Skeletal muscle tissue (tissue), 4 donors: ENCODE data around the gene ZKSCAN5. TPM values are rescaled to one million over a fixed set of nuclear protein-coding genes. Genes with fewer than 3 reads are reported as not detected.
A peak's percentile ranks its signal among the peaks of the same experiment; 100 is the strongest.

Experiments
- H3K27ac ChIP-seq: one replicate; pipeline ENCODE4 v1.7.0; 2013; ENCODE audit warnings: mild to moderate bottlenecking, low read depth, low read length, inconsistent platforms
- H3K27me3 ChIP-seq, 3 donors: one replicate each; pipeline ENCODE4 v1.7.0; 2013; ENCODE audit warnings: low read length in 3 of 3; ENCODE audit not compliant: control insufficient read depth in 3 of 3, insufficient read depth in 3 of 3
- H3K36me3 ChIP-seq, 3 donors: one replicate each; pipeline ENCODE4 v1.7.0; 2013; ENCODE audit warnings: low read length in 3 of 3; ENCODE audit not compliant: control insufficient read depth in 3 of 3, insufficient read depth in 3 of 3
- H3K4me1 ChIP-seq, 3 donors: one replicate each; pipeline ENCODE4 v1.7.0; 2013; ENCODE audit warnings: low read length in 3 of 3, mild to moderate bottlenecking in 3 of 3; ENCODE audit not compliant: control insufficient read depth in 3 of 3, insufficient read depth in 3 of 3
- H3K4me3 ChIP-seq, 3 donors: one replicate each; pipeline ENCODE4 v1.7.0; 2013; ENCODE audit warnings: low read length in 3 of 3
- H3K9ac ChIP-seq, 3 donors: one replicate each; pipeline ENCODE4 v1.7.0; 2013; ENCODE audit warnings: low read length in 3 of 3, mild to moderate bottlenecking in 3 of 3, moderate library complexity in 2 of 3, low read depth in 1 of 3
- H3K9me3 ChIP-seq, 3 donors: one replicate each; pipeline ENCODE4 v1.7.0; 2013; ENCODE audit warnings: low read length in 3 of 3; ENCODE audit not compliant: control insufficient read depth in 3 of 3
- total RNA-seq: library from RNA; depleted of rRNA; stranded (reverse); fragments of >200 nt; gene quantifications from one replicate; pipeline ENCODE4 v1.2.3, GENCODE V29; 2014
- donor health status: Osteomylitis.

Gene ZKSCAN5
- total RNA-seq, 1 donor from 2014 or later, result 8.9 TPM

GRCh38 chr7:99468336-99468918 is 36.0 kb upstream of the ZKSCAN5 start:
- H3K27me3 ChIP-seq, result no peaks in the 10 kb centered on the region
- H3K27ac ChIP-seq, result no peak overlapping the region
- peaks cover 4 to 5% (median 4%) of the 10 kb centered on the region in 3 donors for H3K36me3 ChIP-seq
- peaks cover 20 to 28% (median 20%) of the 10 kb centered on the region in 3 donors for H3K4me1 ChIP-seq
- no peak overlapping the region for H3K9ac ChIP-seq
- no peaks in the 10 kb centered on the region for H3K9me3 ChIP-seq
- H3K4me3 ChIP-seq, result no peak overlapping the region

GRCh38 chr7:99469381-99470065 is 34.9 kb upstream of the ZKSCAN5 start:
- Histone ChIP-seq H3K4me3 (no peak overlapping the region), H3K36me3 (no peaks in the 10 kb centered on the region), H3K27me3 (no peaks in the 10 kb centered on the region), H3K9me3 (no peaks in the 10 kb centered on the region), H3K4me1 (peaks cover 14 to 26% (median 17%) of the 10 kb centered on the region in 3 donors), H3K27ac (peak overlapping the region; percentile 40), H3K9ac (no peak overlapping the region)

GRCh38 chr7:99472561-99473314 is 31.7 kb upstream of the ZKSCAN5 start, which contains the start of gene ZNF789:
ZNF789 (plus strand) TSS chr7:99472890; CDS start chr7:99476457, 3,567 bp downstream.
- H3K9me3 ChIP-seq, result no peaks in the 10 kb centered on the region
- H3K4me3 ChIP-seq, result peak within 1 kb of the TSS; percentile 85 to 90 (median 87)
- peaks cover 0 to 6% (median 0%) of the 10 kb centered on the region in 3 donors for H3K36me3 ChIP-seq
- H3K27ac ChIP-seq, result peak within 1 kb of the TSS; percentile 87
- peaks cover 4 to 9% (median 7%) of the 10 kb centered on the region in 3 donors for H3K4me1 ChIP-seq
- H3K9ac ChIP-seq, result peak within 1 kb of the TSS; percentile 87 to 89 (median 88)
- no peaks in the 10 kb centered on the region for H3K27me3 ChIP-seq

GRCh38 chr7:99473315-99473596 is 31.2 kb upstream of the ZKSCAN5 start:
- Histone ChIP-seq H3K4me3 (peak overlapping the region; percentile 82 to 90 (median 87)), H3K27me3 (no peaks in the 10 kb centered on the region), H3K36me3 (peaks cover 0 to 6% (median under 1%) of the 10 kb centered on the region in 3 donors), H3K9me3 (no peaks in the 10 kb centered on the region), H3K4me1 (peaks cover 4 to 12% (median 7%) of the 10 kb centered on the region in 3 donors), H3K9ac (peak overlapping the region; percentile 87 to 89 (median 88)), H3K27ac (peak overlapping the region; percentile 87)

GRCh38 chr7:99476107-99476506 is 28.4 kb upstream of the ZKSCAN5 start:
- H3K9ac ChIP-seq, result no peak overlapping the region
- no peak overlapping the region for H3K27ac ChIP-seq
- peaks cover 0 to 13% (median 11%) of the 10 kb centered on the region in 3 donors for H3K36me3 ChIP-seq
- H3K4me3 ChIP-seq, result no peak overlapping the region
- peaks cover 10 to 12% (median 12%) of the 10 kb centered on the region in 3 donors for H3K4me1 ChIP-seq
- H3K27me3 ChIP-seq, result no peaks in the 10 kb centered on the region
- no peaks in the 10 kb centered on the region for H3K9me3 ChIP-seq

DNA sequence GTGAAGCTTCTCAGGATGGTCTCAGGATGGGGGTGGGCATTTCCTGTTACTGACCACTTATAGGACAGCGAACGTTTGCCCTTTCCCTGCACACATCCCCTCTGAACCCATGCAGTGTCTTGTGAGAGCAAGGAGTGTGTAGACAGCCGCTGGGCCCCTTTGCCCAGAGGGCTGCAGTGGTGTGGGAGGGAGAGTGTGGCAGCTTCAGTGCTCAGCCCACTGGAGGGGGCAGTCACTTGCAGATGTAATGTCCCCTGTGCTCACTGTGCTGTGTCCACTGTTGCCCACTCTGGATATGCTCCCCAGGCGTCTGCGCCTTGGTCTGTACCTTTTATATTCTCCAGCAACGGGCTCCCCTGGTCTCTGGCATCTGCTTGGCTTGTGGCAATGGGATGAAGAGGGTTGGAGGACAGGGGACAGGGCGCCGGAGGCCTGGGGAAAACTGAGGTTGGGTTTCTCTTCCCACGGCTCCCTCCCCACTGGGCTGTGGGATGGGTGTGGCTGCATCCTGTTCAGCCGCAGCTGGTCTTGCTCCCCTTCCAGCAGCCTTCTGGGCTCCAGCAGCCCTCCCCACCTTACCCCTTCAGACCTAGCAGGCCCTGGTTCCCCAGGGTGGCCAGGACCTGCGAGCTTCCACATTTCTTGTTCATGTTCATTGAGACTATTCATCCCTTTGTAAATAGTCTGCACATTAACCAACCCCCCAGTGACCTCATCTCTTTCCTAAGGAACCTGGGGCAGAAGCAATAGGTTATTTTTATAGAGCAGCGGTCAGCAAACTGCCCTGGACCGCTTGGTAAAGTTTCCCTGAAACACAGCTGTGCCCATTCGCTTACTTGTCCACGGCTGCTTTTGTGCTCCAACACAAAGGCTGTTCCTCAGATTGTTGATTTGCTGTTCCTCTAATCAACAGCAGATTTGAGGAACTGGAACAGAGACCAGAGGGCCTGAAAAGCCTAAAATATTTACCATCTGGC is 25.7 kb upstream of the ZKSCAN5 start:
- Histone ChIP-seq H3K4me1 (peaks cover 3 to 8% (median 5%) of the 10 kb centered on the region in 3 donors), H3K36me3 (peaks cover 0 to 16% (median 13%) of the 10 kb centered on the region in 3 donors), H3K9ac (peak overlapping the region in 2 of 3 donors; percentile 10 to 25), H3K27ac (peak overlapping the region; percentile 40), H3K9me3 (no peaks in the 10 kb centered on the region), H3K4me3 (peak overlapping the region in 1 of 3 donors; percentile 22), H3K27me3 (no peaks in the 10 kb centered on the region)

DNA sequence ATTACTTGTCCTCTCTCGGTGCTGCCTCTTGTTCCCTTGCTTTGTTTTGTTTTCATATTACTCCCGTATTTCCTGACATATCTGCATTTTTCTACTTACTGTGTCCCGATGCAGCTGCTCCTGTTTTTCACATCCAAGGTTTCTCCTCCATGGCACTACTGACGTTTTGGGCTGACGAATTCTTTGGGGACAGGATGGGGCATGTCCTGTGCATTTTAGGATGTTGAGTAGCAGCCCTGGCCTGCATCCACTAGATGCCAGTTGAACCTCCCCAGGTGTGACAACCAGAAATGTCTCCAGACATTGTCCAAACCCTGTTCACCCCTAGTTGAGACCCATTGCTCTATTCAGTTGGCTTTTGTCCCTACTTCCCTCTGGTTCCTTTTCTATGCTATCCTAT is 19.4 kb upstream of the ZKSCAN5 start:
- H3K9ac ChIP-seq, result no peak overlapping the region
- H3K27ac ChIP-seq, result no peak overlapping the region
- no peaks in the 10 kb centered on the region for H3K9me3 ChIP-seq
- no peaks in the 10 kb centered on the region for H3K4me1 ChIP-seq
- no peaks in the 10 kb centered on the region for H3K27me3 ChIP-seq
- H3K4me3 ChIP-seq, result no peak overlapping the region
- peaks cover 8 to 23% (median 10%) of the 10 kb centered on the region in 3 donors for H3K36me3 ChIP-seq

DNA sequence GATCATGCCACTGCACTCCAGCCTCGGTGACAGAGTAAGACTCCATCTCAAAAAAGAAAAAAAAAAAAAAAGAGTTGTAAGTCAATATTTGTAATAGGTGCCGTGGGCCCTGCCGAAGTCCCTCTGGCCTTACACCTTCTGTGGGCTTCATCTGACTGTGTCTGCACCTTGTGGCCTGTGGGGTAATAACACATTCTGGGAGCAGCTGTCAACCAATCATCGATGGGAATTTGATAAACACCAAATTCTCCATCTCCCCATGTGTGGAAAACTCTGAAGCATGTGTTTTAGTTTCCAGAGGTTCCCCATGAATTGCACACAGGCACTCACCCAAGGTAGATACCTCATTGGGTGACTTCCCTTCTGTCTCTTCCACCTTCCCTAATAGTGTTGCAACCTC is 15.2 kb upstream of the ZKSCAN5 start:
- no peaks in the 10 kb centered on the region for H3K4me1 ChIP-seq
- H3K9me3 ChIP-seq, result peaks cover 7 to 8% (median 8%) of the 10 kb centered on the region in 3 donors
- H3K36me3 ChIP-seq, result peaks cover 27 to 37% (median 30%) of the 10 kb centered on the region in 3 donors
- no peaks in the 10 kb centered on the region for H3K27me3 ChIP-seq
- no peak overlapping the region for H3K4me3 ChIP-seq
- H3K27ac ChIP-seq, result no peak overlapping the region
- no peak overlapping the region for H3K9ac ChIP-seq

GRCh38 chr7:99490878-99491277 is 13.6 kb upstream of the ZKSCAN5 start:
- Histone ChIP-seq H3K9me3 (peaks cover 10 to 11% (median 11%) of the 10 kb centered on the region in 3 donors), H3K4me3 (no peak overlapping the region), H3K36me3 (peaks cover 26 to 36% (median 32%) of the 10 kb centered on the region in 3 donors), H3K9ac (no peak overlapping the region), H3K27ac (no peak overlapping the region), H3K4me1 (no peaks in the 10 kb centered on the region), H3K27me3 (no peaks in the 10 kb centered on the region)
